Hepatocyte (in vitro differentiated cells): Measurements from ENCODE around the gene CAB39L.

Experiments used
- EZH2 ChIP-seq: fragments of 200-600 bp; sonication (generic); IDR thresholded peaks from 2 replicates; pipeline ENCODE4 v1.6.1; 2016; ENCODE audit warnings: antibody characterized with exemption, mild to moderate bottlenecking, borderline replicate concordance
- EZH2phosphoT487 ChIP-seq: fragments of 200-600 bp; sonication (generic); IDR thresholded peaks from one replicate; pipeline ENCODE4 v1.6.1; 2018; ENCODE audit warnings: antibody characterized with exemption, mild to moderate bottlenecking, low read depth, moderate library complexity; ENCODE audit not compliant: unreplicated experiment, severe bottlenecking
- TF ChIP-seq, protein P1 (sequence below): fragments of 200-600 bp; sonication (generic); IDR thresholded peaks from 2 replicates; pipeline ENCODE4 v1.5.1; 2016; ENCODE audit warnings: antibody characterized with exemption, mild to moderate bottlenecking; ENCODE audit not compliant: poor library complexity

DNA sequence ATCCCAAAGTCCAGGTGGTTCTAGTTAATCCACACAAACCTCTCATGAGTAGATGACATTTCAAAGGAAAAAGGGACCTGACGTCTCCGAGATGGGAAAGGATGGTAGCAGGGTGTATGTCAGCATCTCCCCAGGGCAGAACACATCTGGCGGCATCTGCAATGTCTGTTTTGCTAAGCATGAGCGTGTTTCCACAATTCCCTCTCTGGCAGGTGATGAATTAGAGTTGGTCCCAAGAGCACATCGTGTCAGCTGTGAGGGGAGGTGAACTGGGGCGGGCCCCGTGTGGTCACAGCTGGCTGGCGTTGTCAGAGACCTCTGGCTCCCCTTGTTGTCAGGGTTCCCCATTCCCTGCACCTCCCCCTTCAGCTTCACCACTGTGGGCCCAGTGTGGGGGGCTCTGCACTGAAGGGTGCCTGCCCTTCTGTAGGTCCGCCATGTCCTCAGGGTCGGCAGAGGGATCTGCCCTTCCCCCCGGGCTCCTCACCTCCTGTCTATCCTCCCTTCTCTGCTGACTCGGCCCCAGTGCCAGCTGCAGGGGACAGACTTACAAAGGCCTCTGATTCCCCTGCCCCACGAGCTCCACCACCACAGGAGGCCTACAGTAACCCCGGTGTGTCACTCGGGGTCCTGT is 138.0 kb downstream of the CAB39L start:
- TF ChIP-seq, protein P1, sequence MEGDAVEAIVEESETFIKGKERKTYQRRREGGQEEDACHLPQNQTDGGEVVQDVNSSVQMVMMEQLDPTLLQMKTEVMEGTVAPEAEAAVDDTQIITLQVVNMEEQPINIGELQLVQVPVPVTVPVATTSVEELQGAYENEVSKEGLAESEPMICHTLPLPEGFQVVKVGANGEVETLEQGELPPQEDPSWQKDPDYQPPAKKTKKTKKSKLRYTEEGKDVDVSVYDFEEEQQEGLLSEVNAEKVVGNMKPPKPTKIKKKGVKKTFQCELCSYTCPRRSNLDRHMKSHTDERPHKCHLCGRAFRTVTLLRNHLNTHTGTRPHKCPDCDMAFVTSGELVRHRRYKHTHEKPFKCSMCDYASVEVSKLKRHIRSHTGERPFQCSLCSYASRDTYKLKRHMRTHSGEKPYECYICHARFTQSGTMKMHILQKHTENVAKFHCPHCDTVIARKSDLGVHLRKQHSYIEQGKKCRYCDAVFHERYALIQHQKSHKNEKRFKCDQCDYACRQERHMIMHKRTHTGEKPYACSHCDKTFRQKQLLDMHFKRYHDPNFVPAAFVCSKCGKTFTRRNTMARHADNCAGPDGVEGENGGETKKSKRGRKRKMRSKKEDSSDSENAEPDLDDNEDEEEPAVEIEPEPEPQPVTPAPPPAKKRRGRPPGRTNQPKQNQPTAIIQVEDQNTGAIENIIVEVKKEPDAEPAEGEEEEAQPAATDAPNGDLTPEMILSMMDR: no peak
- TF ChIP-seq EZH2phosphoT487 (no peak), EZH2 (no peak)
